Body of pancreas (tissue), 4 donors: ENCODE measurements around the gene ACLY. TPM values are rescaled to one million over a fixed set of nuclear protein-coding genes. Genes with fewer than 3 reads are reported as not detected.

Source experiments
- ATAC-seq: fragments of 150-250 bp; one replicate; pipeline ENCODE4 v1.9.1; 2016
- DNase-seq, 4 donors: peaks; one replicate each; pipeline ENCODE4 v3.0.0-alpha.2; 2019
- H3K27ac ChIP-seq, 4 donors: fragments of 200-600 bp; sonication (generic); 1 replicate in 3 of 4; 2 replicates in 1 of 4; pipeline versions ENCODE4 v1.5.1 to v1.6.1; 2016 to 2019; ENCODE audit warnings: mild to moderate bottlenecking in 1 of 4, mixed read lengths in 1 of 4, moderate library complexity in 1 of 4
- H3K27me3 ChIP-seq, 2 donors: fragments of 200-600 bp; sonication (generic); one replicate each; pipeline ENCODE4 v1.6.0; 2016; ENCODE audit warnings: mild to moderate bottlenecking in 1 of 2
- H3K36me3 ChIP-seq, 2 donors: fragments of 200-600 bp; sonication (generic); replicated peaks in 1 of 2; 2 replicates each; pipeline ENCODE4 v1.5.1; 2016; ENCODE audit warnings: low read depth in 2 of 2; ENCODE audit not compliant: insufficient read depth in 1 of 2
- H3K4me1 ChIP-seq: fragments of 200-600 bp; sonication (generic); one replicate; pipeline ENCODE4 v1.6.0; 2016
- H3K4me3 ChIP-seq, 2 donors: fragments of 200-600 bp; sonication (generic); 1 replicate in 1 of 2; 2 replicates in 1 of 2; pipeline ENCODE4 v1.5.1; 2016 to 2019
- H3K9me3 ChIP-seq, 3 donors: fragments of 200-600 bp; sonication (generic); 1 replicate in 2 of 3; 2 replicates in 1 of 3; pipeline ENCODE4 v1.5.1; 2016
- CTCF ChIP-seq, 7 experiments: fragments of 450-650 bp in 4 of 7; fragments of 200-600 bp in 3 of 7; sonication (generic) in 3 of 7; IDR thresholded peaks; one replicate each; pipeline ENCODE4 v1.5.1; 2016 to 2019; ENCODE audit warnings: antibody characterized with exemption in 7 of 7
- POLR2A ChIP-seq, 3 donors: fragments of 450-650 bp; IDR thresholded peaks; one replicate each; pipeline ENCODE4 v1.6.1; 2016; ENCODE audit warnings: antibody characterized with exemption in 3 of 3, mild to moderate bottlenecking in 2 of 3
- WGBS, 2 donors: methylation state at CpG; one replicate each; pipeline ENCODE4 v1.1.5; 2017; 5-methylcytosine and 5-hydroxymethylcytosine counted together
- intact Hi-C: fragments of 100-400 bp; cut with DNase I; formaldehyde crosslinking; loops from one replicate; pipeline ENCODE4 v1.15.1; 2023
- total RNA-seq, 2 donors: library from RNA; depleted of rRNA; stranded (reverse); fragments of >200 nt; gene quantifications; one replicate each; pipeline ENCODE4 v1.1.0, GENCODE V29; 2016

Gene ACLY
- total RNA-seq, 2 donors from 2014 or later = 39.2 to 59.0 TPM

GRCh38 chr17:41965694-41966462, 47.1 kb upstream of the ACLY start:
- peak; percentile 90 to 95 (median 95) for DNase-seq
- TF ChIP-seq CTCF (IDR thresholded peaks at IDR 0.05) (no peak), POLR2A (IDR thresholded peaks at IDR 0.05) (peak in 2 of 3 donors; percentile 21 to 28)
- WGBS, 2 donors = 1% methylated on average over 17 to 18 of the region's 18 CpGs
- Histone ChIP-seq H3K27me3 (no peaks in the 10 kb centered on the region), H3K4me1 (peaks cover 74% of the 10 kb centered on the region), H3K27ac (peak overlapping the region; percentile 89 to 96 (median 94)), H3K36me3 (no peaks in the 10 kb centered on the region), H3K9me3 (no peaks in the 10 kb centered on the region), H3K4me3 (peak overlapping the region in 1 of 2 donors; percentile 91)
- intact Hi-C loops = no loop called here
- peak; percentile 77 for ATAC-seq

GRCh38 chr17:41962768-41963434, 44.1 kb upstream of the ACLY start:
- TF ChIP-seq CTCF (IDR thresholded peaks at IDR 0.05) = peak; percentile 75 to 91 (median 83)
- TF ChIP-seq POLR2A (IDR thresholded peaks at IDR 0.05) = no peak
- H3K36me3 ChIP-seq = no peaks in the 10 kb centered on the region

GRCh38 chr17:41962111-41962510, 43.4 kb upstream of the ACLY start:
- WGBS, 2 donors = 40 to 48% methylated on average over 5 of the region's 5 CpGs
- Histone ChIP-seq H3K27me3 (no peaks in the 10 kb centered on the region), H3K4me3 (no peak overlapping the region), H3K27ac (peak overlapping the region; percentile 70 to 85 (median 76)), H3K36me3 (no peaks in the 10 kb centered on the region), H3K4me1 (peaks cover 69% of the 10 kb centered on the region), H3K9me3 (no peaks in the 10 kb centered on the region)
- DNase-seq = peak; percentile 88 to 97 (median 94)
- intact Hi-C loops = loop anchor here (5.0 kb wide), 1 partner anchor 155 kb away; no protein-coding TSS in a partner anchor
- ATAC-seq = peak; percentile 58
- TF ChIP-seq CTCF (IDR thresholded peaks at IDR 0.05) (peak in 1 of 7 experiments; percentile 16), POLR2A (IDR thresholded peaks at IDR 0.05) (no peak)

More at GRCh38 chr17:41962768-41963434, 44.1 kb upstream of the ACLY start:
- Histone ChIP-seq H3K27ac (peak overlapping the region; percentile 70 to 85 (median 76)), H3K27me3 (no peaks in the 10 kb centered on the region), H3K4me3 (no peak overlapping the region), H3K4me1 (peaks cover 69% of the 10 kb centered on the region), H3K9me3 (no peaks in the 10 kb centered on the region)
- DNase-seq = peak; percentile 84 to 92 (median 88)
- 17 to 21% methylated on average over 6 to 9 of the region's 9 CpGs for WGBS, 2 donors
- intact Hi-C loops = loop anchor here (5.0 kb wide), 1 partner anchor 154 kb away; no protein-coding TSS in a partner anchor
- peak; percentile 19 for ATAC-seq

- Histone ChIP-seq H3K9me3 (no peaks in the 10 kb centered on the region), H3K27me3 (no peaks in the 10 kb centered on the region), H3K4me3 (no peak overlapping the region), H3K36me3 (no peaks in the 10 kb centered on the region), H3K4me1 (peaks cover 61% of the 10 kb centered on the region), H3K27ac (peak overlapping the region in 3 of 4 donors; percentile 17 to 65 (median 51))
- TF ChIP-seq CTCF (IDR thresholded peaks at IDR 0.05) = peak; percentile 28 to 73 (median 49)
- no peak for TF ChIP-seq POLR2A (IDR thresholded peaks at IDR 0.05)
- DNase-seq = peak; percentile 51 to 66 (median 58)
- 39 to 41% methylated on average over 3 to 17 of the region's 17 CpGs for WGBS, 2 donors
- peak; percentile 16 for ATAC-seq
- intact Hi-C loops = loop anchor here (5.0 kb wide), 1 partner anchor 158 kb away; no protein-coding TSS in a partner anchor
Observed at GRCh38 chr17:41959336-41960095, 40.8 kb upstream of the ACLY start.
